Peyer's patch (tissue), 4 donors: ENCODE results near the gene PHKA2. TPM values are rescaled to one million over a fixed set of nuclear protein-coding genes. Genes with fewer than 3 reads are reported as not detected.

Experiments used
- small RNA-seq, 2 donors: library from RNA; depleted of rRNA; stranded (forward); fragments of <200 nt; gene quantifications; one replicate each; pipeline ENCODE3, GENCODE V24; 2016
- total RNA-seq, 4 donors: library from RNA; depleted of rRNA; stranded (reverse); fragments of >200 nt; gene quantifications; one replicate each; pipeline ENCODE4 v1.1.0, GENCODE V29; 2016

Gene PHKA2
- total RNA-seq, 4 donors from 2014 or later: 34.3 to 98.1 (median 63.7) TPM

Small RNA genes lying within 50 kb of the gene (small RNA-seq; reads per million reads assigned to genes)
- 0 reads per million in 2 donors for gene RN7SL48P

Other genes starting within 250 kb of the PHKA2 start
- 1 to 10 TPM in 1 of 4 donors, under 1 TPM in 2, not detected in 1; 0.28 to 1.5 (median 0.53) TPM for gene ADGRG2, start 138.4 kb upstream of the PHKA2 start, total RNA-seq